SK-N-SH treated with all-trans-retinoic acid at 6 μM for 48 hours (cell line): ENCODE data around the gene ARHGEF7.

Experiments used
- ARNTL ChIP-seq: fragments of 450-650 bp; formaldehyde crosslinking; IDR thresholded peaks from 2 replicates; pipeline ENCODE4 v1.5.0; 2020; ENCODE audit warnings: low read depth, mild to moderate bottlenecking, moderate library complexity, borderline replicate concordance
- RARB ChIP-seq: fragments of 250-450 bp; sonication (Bioruptor Pico); IDR thresholded peaks from 2 replicates; pipeline ENCODE4 v1.8.0; 2021; ENCODE audit warnings: mild to moderate bottlenecking, moderate library complexity
- ZFP30 ChIP-seq: fragments of 450-650 bp; formaldehyde crosslinking; IDR thresholded peaks from 2 replicates; pipeline ENCODE4 v1.5.0; 2022; ENCODE audit warnings: mild to moderate bottlenecking, moderate library complexity

- no peak for TF ChIP-seq ZFP30
- no peak for TF ChIP-seq ARNTL (CRISPR knock-in tag)
- TF ChIP-seq RARB (CRISPR knock-in tag) = no peak
Measured at GRCh38 chr13:111281751-111282311, 166.7 kb downstream of the ARHGEF7 start.
